HT-29 (cell line): ENCODE results near the gene TMPRSS6. TPM values are rescaled to one million over a fixed set of nuclear protein-coding genes. Genes with fewer than 3 reads are reported as not detected.

Experiments
- DNase-seq: peaks from one replicate; pipeline ENCODE4 v3.0.0-alpha.2; 2015; ENCODE audit warnings: low spot score
- total RNA-seq: library from RNA; depleted of rRNA; stranded (reverse); fragments of >200 nt; shearing (Covaris generic); gene quantifications from 2 replicates; pipeline ENCODE4 v1.2.3, GENCODE V29; 2014

Gene TMPRSS6
- total RNA-seq, 1 experiment from 2014 or later: not detected

DNA sequence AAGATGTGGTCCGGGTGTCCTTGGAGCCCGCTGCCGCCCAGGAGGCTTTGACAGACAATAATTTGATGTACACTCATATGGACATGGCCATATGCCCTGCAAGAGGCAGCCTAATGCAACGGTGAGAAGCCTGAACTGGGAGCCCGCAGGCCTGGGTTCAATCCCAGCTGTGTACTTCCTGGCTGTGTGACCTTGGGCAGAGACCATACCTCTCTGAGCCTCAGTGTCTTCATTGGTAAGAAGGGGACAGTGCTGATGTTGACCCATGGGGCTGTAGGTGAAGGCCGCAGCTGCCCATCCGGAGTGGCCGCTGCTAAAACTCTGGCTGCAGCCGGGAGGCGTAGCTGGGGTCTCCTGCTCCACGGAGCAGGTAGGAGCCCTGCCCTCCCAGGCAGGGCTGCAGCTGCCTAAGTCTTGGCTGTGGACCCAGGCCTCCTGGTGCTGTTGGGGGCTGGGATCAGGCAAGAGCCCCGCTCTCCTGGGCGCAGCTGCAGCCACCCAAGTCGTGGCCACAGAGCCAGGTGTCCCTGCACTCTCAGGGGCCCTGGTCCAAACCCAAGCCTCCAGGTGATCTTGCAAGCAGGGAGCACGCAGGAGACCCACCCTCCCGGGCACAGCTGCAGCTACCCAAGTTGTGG is 31.3 kb upstream of the TMPRSS6 start:
- DNase-seq: no peak

- DNase-seq: no peak
Observed at GRCh38 chr22:37139762-37140161, 30.2 kb upstream of the TMPRSS6 start.

DNA sequence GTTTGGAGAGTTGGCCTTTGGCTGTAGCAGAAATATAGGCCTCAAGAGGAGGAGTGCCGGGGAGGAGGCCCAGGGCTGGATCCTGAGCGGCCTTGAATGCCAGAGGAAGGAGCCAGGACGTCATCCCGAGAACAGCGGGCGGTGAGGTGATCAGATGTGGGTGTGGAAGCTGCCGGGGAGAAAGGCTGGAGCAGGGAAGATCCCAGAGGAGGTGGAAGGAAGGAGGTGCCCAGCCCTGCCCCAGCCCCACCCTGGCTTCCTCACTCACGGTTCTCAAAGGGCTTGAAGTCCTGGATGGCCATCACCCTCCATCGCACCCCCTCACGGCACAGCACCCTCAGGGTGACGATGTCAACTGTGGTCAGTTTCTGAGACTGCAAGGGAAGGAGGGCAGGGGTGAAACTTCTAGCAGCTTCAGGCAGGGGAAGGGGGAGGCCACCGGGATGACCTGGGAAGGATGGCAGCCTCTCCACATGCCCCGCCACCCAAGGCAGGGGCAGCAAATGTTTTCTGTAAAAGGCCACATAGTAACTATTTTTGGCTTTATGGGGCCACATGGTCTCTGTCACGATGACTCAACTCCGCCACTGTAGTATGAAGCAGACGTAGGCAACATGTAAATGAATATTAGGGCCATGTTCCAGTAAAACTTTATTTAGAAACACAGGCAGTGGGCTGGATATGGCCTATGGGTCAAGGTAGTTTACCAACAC is 29.5 kb upstream of the TMPRSS6 start:
- DNase-seq: no peak

DNA sequence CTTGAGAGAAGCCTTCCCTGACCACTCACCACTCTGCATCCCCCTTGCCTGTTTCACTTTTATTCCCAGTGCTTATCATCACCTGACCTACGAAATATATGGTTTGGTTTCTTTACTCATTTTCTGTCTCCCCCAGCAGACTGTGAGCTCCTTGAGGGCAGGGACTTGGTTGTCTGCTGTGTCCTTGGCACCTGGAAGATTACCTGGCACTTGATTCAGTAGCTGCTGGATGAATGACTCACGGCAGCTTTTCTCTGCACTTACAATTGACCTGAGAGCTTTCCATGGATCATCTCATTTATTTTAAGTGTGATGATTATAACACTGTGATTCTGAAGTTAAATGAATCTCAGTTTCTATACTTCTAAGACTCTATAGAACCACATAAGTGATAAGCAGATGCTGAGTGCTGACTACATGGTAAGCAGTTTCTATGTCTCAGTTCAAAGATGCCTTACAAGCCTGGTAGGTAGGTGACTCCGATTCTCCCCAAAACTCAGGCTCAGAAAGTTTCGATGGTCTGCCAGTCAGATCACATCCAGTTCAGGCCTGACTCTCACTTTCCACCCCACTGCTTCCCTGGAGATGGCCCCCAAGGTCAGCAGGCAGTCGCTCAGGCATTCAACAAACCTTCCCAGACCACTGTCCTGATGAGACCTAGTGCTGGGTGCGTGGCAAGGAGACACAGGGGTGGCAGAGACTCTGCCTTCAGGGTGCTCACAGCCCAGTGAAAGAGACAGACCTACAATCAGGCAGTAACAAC is 28.6 kb upstream of the TMPRSS6 start:
- no peak for DNase-seq

DNA sequence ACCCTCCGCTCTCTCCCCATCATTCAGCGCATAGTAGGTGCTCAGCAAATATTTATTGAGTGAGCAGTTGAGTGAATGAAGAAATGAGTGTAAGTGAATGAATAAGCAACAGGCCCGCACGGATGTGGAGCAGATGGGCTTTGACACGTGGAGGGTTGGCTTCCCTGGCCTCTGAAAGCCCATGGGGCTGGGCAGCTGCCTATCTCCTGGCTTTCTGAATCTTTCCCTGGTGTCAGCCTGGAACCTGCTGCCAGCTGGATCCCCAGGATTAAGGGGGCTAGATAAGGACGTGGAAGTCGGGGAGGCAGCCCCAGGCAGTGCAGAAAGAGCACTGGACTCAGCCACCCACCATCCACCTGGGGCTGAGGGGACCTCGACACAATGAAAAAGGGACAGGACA is 27.6 kb upstream of the TMPRSS6 start:
- DNase-seq: no peak

DNA sequence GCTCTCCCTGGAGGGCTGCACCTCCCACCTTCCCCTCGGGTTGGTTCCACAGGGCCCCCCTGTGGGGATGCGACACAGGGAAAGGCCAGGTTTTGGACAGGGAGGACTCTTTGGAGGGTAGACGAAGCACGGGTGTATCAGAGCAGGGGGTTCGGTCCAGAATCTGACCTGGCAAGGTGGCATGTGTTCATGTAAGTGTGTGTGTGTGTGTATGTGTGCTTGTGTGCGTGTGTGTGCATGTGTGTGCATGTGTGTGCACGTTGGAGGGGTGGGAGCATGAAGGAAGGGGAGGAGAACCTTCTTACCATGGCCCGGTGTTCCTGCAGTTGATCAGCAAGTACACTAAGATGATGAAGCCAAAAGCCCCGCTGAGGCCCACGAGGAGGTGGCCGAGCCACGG is 25.5 kb upstream of the TMPRSS6 start:
- no peak for DNase-seq

DNA sequence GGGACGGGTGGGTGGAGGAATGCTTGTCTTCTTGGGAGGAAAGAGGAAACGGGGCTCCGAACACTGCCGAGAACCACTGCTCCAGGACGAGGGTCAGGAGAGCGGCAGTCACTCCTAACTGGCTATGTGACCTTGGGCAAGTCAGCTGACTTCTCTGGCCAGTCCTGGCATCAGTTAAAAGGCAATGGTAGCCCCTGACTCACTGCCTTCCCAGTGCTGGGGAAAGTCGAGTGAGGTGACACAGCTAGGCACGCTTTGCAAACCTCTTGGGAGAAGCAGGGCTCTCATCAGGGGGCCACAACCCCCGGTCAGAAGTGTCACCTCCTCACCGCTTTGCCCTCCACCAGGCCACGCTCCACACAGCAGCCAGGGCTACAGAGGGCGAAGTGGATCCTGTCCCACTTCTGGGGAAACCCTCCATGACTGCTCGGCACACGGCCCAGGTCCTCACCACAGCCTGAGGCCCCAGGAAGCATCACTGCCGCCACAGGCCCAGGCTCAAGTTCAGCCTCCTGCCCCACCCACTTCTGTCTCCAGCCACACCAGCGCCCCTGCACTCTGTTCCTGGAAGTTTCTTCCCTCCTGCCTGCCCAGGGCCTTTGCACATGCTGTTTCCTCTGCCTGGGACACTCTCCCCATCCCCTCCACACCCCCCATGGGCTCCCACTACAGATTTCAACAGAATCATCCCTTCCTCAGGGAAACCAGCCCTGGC is 23.9 kb upstream of the TMPRSS6 start:
- no peak for DNase-seq

- no peak for DNase-seq
Observed at GRCh38 chr22:37132773-37133172, 23.3 kb upstream of the TMPRSS6 start.

DNA sequence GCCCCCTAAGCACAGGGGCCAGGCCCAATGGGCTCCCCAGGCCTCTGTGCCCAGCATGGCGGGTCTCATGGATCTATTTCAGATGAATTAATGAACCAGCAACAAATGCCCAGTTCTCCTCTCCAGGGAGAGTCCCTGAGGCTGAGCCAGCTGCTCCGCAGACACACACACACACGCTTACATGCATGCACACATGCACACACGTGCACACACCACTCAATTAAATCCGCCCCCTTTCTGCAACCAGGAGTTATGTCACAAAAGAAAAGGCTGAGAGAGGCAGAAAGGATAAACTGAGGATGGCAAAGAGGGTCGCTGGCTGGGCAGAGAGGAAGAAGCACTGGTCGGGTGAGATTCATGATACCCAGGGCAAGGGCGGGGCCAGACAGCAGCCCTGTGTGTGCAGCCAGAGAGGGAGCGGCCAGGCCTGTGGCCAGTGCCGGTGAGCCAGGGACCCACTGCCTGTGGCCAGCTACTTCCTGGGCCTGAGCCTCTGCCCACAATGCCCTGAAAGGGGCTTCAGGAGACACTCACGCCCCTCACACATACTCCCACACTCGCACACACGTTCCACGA is 20.4 kb upstream of the TMPRSS6 start:
- DNase-seq: no peak

- no peak for DNase-seq
Observed at GRCh38 chr22:37128555-37129281, 19.2 kb upstream of the TMPRSS6 start.

DNA sequence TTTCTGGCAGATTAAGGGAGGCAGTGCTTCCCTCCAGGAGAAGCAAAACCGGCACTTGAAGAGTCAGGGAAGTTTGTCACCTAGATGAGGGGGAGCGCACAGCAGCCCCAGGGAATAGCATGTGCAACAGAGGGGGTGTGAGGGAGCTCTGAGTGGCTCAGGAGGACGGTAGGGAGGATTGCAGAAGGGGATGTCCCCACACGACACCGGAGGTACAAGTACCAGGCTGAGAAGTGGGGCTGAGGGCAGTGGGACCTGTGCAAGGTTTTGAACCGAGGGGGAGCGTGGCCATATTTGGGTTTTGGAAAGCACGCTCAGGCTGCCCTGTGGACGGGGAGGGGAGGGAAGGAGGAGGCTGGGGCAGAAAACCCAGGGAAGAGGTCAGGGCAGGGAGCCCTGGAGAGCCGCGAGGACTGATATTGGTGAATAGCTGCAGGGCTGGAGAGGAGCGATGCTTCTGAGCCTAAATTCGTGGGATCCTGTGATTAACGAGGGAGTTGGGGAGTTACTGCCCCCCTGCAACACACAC is 17.9 kb upstream of the TMPRSS6 start:
- DNase-seq: no peak

GRCh38 chr22:37126882-37127281 is 17.4 kb upstream of the TMPRSS6 start:
- DNase-seq: no peak

GRCh38 chr22:37126383-37126782 is 16.9 kb upstream of the TMPRSS6 start:
- no peak for DNase-seq

DNA sequence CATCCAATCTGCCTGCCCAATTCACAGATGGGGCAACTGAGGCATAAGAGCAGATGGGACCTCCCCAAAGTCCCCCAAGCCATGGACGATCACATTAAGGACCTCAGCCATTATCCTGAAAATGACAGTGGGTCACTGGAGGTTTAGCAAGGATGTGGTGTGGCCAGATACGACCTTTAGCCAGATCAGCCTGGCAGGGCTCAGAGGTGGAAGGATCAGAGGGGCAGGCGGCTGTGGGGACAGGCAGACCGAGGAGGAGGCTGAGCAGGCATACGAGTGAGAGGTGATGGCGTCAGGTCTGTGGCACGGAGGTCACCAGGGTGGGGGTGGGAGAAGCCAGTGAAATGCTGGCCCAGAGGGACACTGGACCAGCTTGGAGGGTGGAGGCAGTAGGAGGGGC is 14.1 kb upstream of the TMPRSS6 start:
- DNase-seq: no peak

DNA sequence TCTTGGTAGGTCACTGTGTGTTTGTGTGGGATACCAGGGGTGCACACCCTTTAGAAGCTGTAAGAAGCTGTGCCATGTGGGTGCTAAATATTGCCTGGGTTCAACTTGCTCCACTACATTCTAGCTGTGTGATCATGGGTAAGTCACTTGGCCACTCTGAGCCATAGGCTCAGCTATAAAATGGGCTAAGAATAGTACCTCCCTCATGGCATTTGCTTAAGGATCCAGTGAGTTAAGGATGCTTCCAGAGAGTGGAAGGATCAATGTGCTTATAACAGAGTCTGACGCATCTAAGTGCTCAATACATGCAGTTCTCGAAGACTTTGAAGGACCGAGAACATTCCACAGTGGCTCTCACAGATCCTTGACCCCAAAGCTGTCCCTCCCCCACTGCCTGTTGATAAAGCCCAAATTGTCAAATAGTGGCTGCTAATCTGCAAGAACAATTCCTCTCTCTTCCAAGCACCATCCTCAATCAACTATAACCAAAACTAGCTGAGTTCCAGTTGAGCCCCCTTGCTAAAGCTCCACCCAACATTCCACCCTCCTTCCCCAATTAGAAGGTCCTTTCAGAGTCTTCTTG is 13.2 kb upstream of the TMPRSS6 start:
- no peak for DNase-seq

DNA sequence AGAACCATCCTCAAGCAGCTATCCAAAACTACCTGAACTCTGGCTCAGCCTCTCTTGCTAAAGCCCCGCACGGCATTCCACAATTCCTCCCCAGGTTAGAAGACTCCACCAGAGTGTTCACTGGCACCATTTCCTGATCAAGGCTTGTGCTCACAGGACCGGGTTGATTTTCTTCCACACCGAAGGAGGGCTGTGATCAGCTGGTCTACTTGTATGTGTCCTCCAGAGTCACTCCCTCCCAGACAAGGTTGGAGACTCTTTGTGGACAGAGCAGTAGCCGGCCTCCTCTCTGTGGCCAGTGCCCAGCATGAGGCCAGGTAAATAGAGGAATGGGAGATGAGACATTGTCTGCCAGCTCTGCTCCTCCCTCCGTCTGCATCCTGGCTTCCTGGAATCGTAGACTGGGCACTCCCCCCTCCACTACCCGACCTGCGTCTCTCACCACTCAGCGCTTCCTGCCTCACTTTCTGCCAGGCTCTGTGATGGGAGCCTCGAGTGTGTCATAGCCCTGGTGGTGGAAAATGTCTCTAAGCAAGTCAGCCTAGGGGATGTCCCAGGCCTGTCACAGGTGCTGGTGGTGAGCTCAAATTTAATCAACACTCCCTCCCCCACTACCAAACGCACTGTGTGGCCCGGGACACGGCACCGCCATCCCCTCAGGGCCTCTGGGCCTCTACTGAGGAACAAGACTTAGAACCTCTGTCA is 12.5 kb upstream of the TMPRSS6 start:
- no peak for DNase-seq

- DNase-seq: no peak
Observed at GRCh38 chr22:37120569-37121340, 11.2 kb upstream of the TMPRSS6 start.

- DNase-seq: no peak
Observed at GRCh38 chr22:37119872-37120271, 10.4 kb upstream of the TMPRSS6 start.

DNA sequence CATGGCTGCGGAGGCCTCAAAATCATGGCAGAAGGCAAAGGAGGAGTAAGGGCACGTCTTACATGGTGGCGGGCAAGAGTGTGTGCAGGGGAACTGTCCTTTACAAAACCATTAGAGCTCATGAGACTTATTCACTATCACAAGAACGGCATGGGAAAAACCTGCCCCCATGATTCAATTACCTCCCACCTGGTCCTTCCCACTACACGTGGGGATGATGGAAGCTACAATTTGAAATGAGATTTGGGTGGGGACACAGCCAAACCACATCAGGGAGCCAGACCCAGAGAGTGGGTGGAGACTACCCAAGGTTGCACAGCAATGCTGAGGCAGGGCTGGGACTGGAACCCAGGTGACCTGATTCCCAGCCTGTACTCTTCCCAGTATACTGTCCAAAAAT is 8.6 kb upstream of the TMPRSS6 start:
- no peak for DNase-seq
